BLaER1 (cell line): ENCODE measurements around the gene TRIM14.
A peak's percentile ranks its signal among the peaks of the same experiment; 100 is the strongest.

ENCODE experiments used
- H3K27ac ChIP-seq: shearing (Covaris generic); formaldehyde crosslinking; 2 replicates; pipeline ENCODE4 v1.8.1; 2022
- H3K27me3 ChIP-seq: shearing (Covaris generic); formaldehyde crosslinking; 2 replicates; pipeline ENCODE4 v1.8.1; 2022
- H3K36me3 ChIP-seq: shearing (Covaris generic); formaldehyde crosslinking; 2 replicates; pipeline ENCODE4 v1.8.1; 2022
- H3K4me1 ChIP-seq: shearing (Covaris generic); formaldehyde crosslinking; 2 replicates; pipeline ENCODE4 v1.8.1; 2022
- H3K4me2 ChIP-seq: shearing (Covaris generic); formaldehyde crosslinking; 2 replicates; pipeline ENCODE4 v1.8.1; 2022
- H3K4me3 ChIP-seq: shearing (Covaris generic); formaldehyde crosslinking; 2 replicates; pipeline ENCODE4 v1.8.1; 2022
- H3K9ac ChIP-seq: shearing (Covaris generic); formaldehyde crosslinking; 2 replicates; pipeline ENCODE4 v1.8.1; 2022
- H3K9me3 ChIP-seq: shearing (Covaris generic); formaldehyde crosslinking; 2 replicates; pipeline ENCODE4 v1.8.1; 2022
- H4K20me1 ChIP-seq: shearing (Covaris generic); formaldehyde crosslinking; 2 replicates; pipeline ENCODE4 v1.8.1; 2022
- Cebpa-rat ChIP-seq: shearing (Covaris generic); IDR thresholded peaks from 2 replicates; pipeline ENCODE4 v1.8.1; 2022

TRIM14 gene

DNA sequence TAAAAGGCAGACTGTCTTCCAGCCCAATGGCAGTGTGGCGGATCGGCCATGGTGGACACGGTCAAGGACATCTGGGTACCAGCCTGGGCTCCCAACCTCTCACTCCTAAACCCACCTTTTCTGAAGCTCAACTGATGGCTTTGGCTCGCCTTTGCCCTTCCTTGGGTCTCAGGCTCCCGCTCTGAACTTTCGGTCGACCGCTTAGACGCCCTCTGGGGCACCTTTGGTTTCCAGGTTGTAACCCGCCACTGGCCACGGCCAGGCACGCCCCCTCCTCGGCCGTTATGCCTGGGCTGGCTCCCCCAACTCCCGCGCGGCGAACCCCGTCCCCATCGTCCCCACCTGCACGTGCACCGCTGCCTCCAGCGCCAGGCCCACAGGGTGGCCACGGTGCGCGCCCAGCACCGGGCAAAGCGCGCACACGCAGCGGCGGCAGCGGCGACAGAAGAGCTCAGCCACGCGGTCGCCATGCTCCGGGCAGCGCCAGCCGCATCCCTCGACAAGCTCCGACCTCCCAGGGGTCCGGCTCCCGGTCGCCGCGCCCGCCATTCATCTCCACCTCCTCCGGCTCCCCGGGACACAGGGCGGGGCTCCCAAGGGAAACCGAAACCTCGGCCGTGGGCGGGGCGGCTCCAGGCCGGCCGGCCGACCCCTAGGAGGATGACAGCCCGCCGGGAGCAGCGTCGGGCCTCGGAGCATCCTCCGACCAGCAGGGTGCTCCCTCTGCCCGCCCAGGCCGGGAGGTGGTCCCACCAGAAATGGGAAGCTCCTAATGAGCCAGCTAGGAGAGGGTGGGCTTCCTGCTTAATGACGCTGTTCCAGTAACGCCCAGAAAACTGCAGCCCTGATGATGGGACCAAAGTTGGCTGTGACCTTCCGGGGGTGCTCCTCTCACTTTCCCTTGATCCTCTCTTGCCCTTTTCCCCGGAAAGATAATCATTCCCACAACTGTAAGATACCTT, at the start of gene TRIM14:
Gene TRIM14, minus strand, starts transcription at position 583 of the 962 bp plus-strand sequence. Its CDS starts 34 bp downstream, at position 549.
- Histone ChIP-seq H4K20me1 (no peaks in the 10 kb centered on the region), H3K27me3 (no peaks in the 10 kb centered on the region), H3K4me1 (peaks cover 64% of the 10 kb centered on the region), H3K4me3 (peak within 1 kb of the TSS; percentile 78), H3K9ac (peak within 1 kb of the TSS; percentile 78), H3K9me3 (no peaks in the 10 kb centered on the region), H3K4me2 (peak within 1 kb of the TSS; percentile 93), H3K27ac (peak within 1 kb of the TSS; percentile 85), H3K36me3 (peaks cover 11% of the 10 kb centered on the region; the same call in 1 of the 2 replicates)
- TF ChIP-seq Cebpa-rat = no peak

- TF ChIP-seq Cebpa-rat = no peak
- Histone ChIP-seq H3K4me3 (no peak overlapping the region), H3K9me3 (no peaks in the 10 kb centered on the region), H3K4me1 (peaks cover 20% of the 10 kb centered on the region), H3K4me2 (peak overlapping the region; percentile 71), H3K9ac (no peak overlapping the region), H3K27ac (no peak overlapping the region), H4K20me1 (no peaks in the 10 kb centered on the region), H3K27me3 (no peaks in the 10 kb centered on the region), H3K36me3 (no peaks in the 10 kb centered on the region)
Measured at GRCh38 chr9:98168153-98168780, 49.2 kb upstream of the TRIM14 start.

- no peak overlapping the region for H3K4me3 ChIP-seq
- H3K9me3 ChIP-seq = no peaks in the 10 kb centered on the region
- no peaks in the 10 kb centered on the region for H4K20me1 ChIP-seq
- H3K9ac ChIP-seq = no peak overlapping the region
- no peak overlapping the region for H3K27ac ChIP-seq
- H3K4me2 ChIP-seq = no peak overlapping the region
- peak; percentile 73 for TF ChIP-seq Cebpa-rat
- H3K4me1 ChIP-seq = peaks cover 25% of the 10 kb centered on the region
- H3K36me3 ChIP-seq = no peaks in the 10 kb centered on the region
- no peaks in the 10 kb centered on the region for H3K27me3 ChIP-seq
Measured at GRCh38 chr9:98164912-98165311, 45.9 kb upstream of the TRIM14 start.

DNA sequence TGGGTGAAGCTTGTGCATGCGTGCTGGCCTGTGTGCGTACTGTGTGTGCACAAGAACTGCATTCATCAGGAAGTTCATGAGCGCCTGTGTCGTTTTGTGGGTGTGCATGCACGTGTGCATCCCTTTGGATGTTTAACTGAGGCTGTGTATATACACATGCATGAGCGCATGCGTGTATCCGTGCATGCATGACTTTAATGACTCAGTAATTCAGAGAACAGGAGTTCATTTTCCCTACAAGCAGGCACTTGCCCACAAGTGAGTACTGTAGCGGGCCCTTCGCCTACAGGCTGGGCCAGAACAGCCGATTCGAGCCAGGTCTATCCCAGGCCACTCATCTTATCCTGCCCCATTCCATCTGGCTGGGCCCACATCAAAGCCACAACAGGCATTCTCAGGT, 43.6 kb upstream of the TRIM14 start:
- Histone ChIP-seq H4K20me1 (no peaks in the 10 kb centered on the region), H3K36me3 (no peaks in the 10 kb centered on the region), H3K4me2 (no peak overlapping the region), H3K4me3 (no peak overlapping the region), H3K4me1 (peaks cover 8% of the 10 kb centered on the region; the same call in 1 of the 2 replicates), H3K27ac (no peak overlapping the region), H3K9me3 (no peaks in the 10 kb centered on the region), H3K9ac (no peak overlapping the region), H3K27me3 (no peaks in the 10 kb centered on the region)
- TF ChIP-seq Cebpa-rat = no peak

DNA sequence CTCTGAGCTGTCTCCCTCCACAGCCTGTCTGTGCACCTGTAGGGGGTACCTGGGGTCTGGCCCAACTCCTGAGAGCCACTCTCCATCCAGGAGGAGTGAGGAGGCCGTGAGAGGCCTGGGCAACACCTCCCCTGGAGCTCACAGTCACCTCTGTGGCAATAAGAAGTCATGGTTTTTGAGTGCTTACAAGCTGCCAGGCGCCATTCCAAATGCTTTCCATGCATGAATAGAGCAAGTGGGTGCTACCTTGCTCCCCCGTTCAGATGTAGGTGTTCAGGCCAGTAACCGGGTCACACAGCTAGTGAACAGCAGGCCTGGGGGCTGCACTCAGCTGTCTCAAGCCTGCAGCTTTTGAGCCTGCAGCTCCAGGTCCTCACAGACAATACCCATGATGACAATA, 42.8 kb upstream of the TRIM14 start:
- no peaks in the 10 kb centered on the region for H3K27me3 ChIP-seq
- no peak overlapping the region for H3K4me3 ChIP-seq
- peaks cover 8% of the 10 kb centered on the region; the same call in 1 of the 2 replicates for H3K4me1 ChIP-seq
- no peak for TF ChIP-seq Cebpa-rat
- H3K9me3 ChIP-seq = no peaks in the 10 kb centered on the region
- no peaks in the 10 kb centered on the region for H4K20me1 ChIP-seq
- no peak overlapping the region for H3K27ac ChIP-seq
- no peak overlapping the region for H3K4me2 ChIP-seq
- H3K9ac ChIP-seq = no peak overlapping the region
- no peaks in the 10 kb centered on the region for H3K36me3 ChIP-seq

DNA sequence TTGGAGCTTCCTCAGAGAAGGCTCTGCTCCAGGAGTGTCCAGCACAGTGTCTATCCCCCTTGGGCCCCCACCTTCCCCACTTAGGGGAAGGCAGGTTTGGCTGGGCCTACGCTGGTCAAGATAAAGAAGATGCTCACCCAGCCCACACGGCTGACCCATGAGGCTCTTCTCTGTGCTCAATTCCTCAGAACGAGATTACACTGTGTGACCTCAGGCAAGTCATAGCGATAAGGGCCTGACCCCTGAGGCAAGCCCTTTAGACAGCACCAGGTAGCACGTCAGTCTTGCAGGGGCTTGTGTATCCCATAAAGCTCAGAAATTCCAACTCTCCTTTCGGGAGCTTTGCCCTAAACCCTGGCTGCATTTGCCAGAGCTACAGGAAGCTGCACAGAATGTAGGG, 40.8 kb upstream of the TRIM14 start:
- TF ChIP-seq Cebpa-rat = no peak
- no peaks in the 10 kb centered on the region for H3K9me3 ChIP-seq

DNA sequence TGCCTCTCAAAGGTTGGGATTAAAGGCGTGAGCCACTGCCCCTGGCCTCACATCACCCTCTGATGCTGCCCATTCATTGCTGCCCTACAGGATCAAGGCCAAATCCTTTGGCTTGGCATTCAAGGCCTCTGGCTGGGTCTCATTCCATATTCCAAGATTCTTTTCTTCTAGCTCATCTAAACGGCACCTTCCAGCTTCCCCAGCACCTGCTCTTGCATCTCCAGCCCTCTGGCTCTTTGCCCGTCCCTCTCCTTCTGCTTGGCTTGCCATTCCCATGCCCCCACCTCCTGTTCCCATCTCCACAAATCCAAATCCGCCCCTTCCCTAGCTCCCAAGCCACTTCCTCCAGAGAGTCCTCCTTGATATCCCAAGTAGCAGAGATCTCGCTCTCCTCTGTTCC, 40.3 kb upstream of the TRIM14 start:
- no peaks in the 10 kb centered on the region for H3K9me3 ChIP-seq
- no peak overlapping the region for H3K4me3 ChIP-seq
- no peaks in the 10 kb centered on the region for H3K27me3 ChIP-seq
- no peak overlapping the region for H3K9ac ChIP-seq
- H3K27ac ChIP-seq = no peak overlapping the region
- H3K36me3 ChIP-seq = no peaks in the 10 kb centered on the region
- H4K20me1 ChIP-seq = no peaks in the 10 kb centered on the region
- no peak overlapping the region for H3K4me2 ChIP-seq
- peaks cover 8% of the 10 kb centered on the region; the same call in 1 of the 2 replicates for H3K4me1 ChIP-seq
- TF ChIP-seq Cebpa-rat = no peak

More for the DNA sequence above, 40.8 kb upstream of the TRIM14 start:
- Histone ChIP-seq H3K27ac (no peak overlapping the region), H3K4me1 (peaks cover 8% of the 10 kb centered on the region; the same call in 1 of the 2 replicates), H3K4me3 (no peak overlapping the region), H3K4me2 (no peak overlapping the region), H3K9ac (no peak overlapping the region), H3K36me3 (no peaks in the 10 kb centered on the region), H3K27me3 (no peaks in the 10 kb centered on the region), H4K20me1 (no peaks in the 10 kb centered on the region)

- no peaks in the 10 kb centered on the region for H3K36me3 ChIP-seq
- peaks cover 8% of the 10 kb centered on the region; the same call in 1 of the 2 replicates for H3K4me1 ChIP-seq
- no peaks in the 10 kb centered on the region for H3K9me3 ChIP-seq
- H3K27ac ChIP-seq = no peak overlapping the region
- no peaks in the 10 kb centered on the region for H4K20me1 ChIP-seq
- TF ChIP-seq Cebpa-rat = no peak
- no peak overlapping the region for H3K9ac ChIP-seq
- H3K4me2 ChIP-seq = no peak overlapping the region
- H3K27me3 ChIP-seq = no peaks in the 10 kb centered on the region
- H3K4me3 ChIP-seq = no peak overlapping the region
Measured at GRCh38 chr9:98158071-98158831, 39.2 kb upstream of the TRIM14 start.

DNA sequence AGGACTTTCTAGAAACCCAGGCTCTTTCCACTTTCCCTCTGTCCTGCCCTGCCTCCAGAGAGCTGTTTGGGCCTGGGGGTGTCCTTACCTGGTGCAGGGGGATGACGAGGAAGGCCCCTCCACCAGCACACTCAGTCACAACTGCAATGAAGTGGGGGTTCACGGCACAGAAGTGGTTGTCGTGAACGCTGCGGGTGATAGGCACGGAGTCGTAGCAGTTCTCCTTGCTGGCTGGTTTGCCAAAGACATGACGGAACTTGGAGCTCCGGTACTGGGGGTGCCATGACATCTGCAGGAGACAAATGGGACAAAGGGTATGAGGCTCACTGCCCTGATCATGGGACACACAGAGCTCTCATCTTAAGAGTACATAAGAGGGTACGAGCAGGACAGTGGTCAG, 38.4 kb upstream of the TRIM14 start:
- Histone ChIP-seq H3K27me3 (no peaks in the 10 kb centered on the region), H3K4me1 (peaks cover 2% of the 10 kb centered on the region; the same call in 1 of the 2 replicates), H4K20me1 (no peaks in the 10 kb centered on the region), H3K36me3 (no peaks in the 10 kb centered on the region), H3K4me3 (no peak overlapping the region), H3K4me2 (no peak overlapping the region), H3K9me3 (no peaks in the 10 kb centered on the region), H3K27ac (no peak overlapping the region), H3K9ac (no peak overlapping the region)
- no peak for TF ChIP-seq Cebpa-rat
